Activated T-cell treated with anti-CD3 and anti-CD28 coated beads, Interleukin-2, amount 50 U/mL, for 4 hours (primary cell): ENCODE data around the gene DCDC2C. TPM values are rescaled to one million over a fixed set of nuclear protein-coding genes. Genes with fewer than 3 reads are reported as not detected.

Experiments used
- ATAC-seq, 2 donors: fragments of 200-7000 bp; cut with Tn5 transposase; one replicate each; pipeline ENCODE4 v1.10.0; 2021
- DNase-seq: peaks from one replicate; pipeline ENCODE4 v3.0.0-alpha.2; 2020
- H3K27me3 Mint-ChIP-seq: one replicate; pipeline ENCODE4 v1.8.0; 2021; ENCODE audit warnings: low read depth, mixed read lengths
- H3K36me3 Mint-ChIP-seq: one replicate; pipeline ENCODE4 v1.8.0; 2022; ENCODE audit warnings: mixed read lengths; ENCODE audit not compliant: insufficient read depth
- H3K4me1 Mint-ChIP-seq: one replicate; pipeline ENCODE4 v1.8.0; 2021; ENCODE audit warnings: low read depth, mixed read lengths
- H3K4me3 Mint-ChIP-seq: one replicate; pipeline ENCODE4 v1.8.0; 2021; ENCODE audit warnings: mild to moderate bottlenecking, moderate library complexity, mixed read lengths
- H3K9me3 Mint-ChIP-seq: one replicate; pipeline ENCODE4 v1.8.0; 2021; ENCODE audit warnings: mixed read lengths
- total RNA-seq, 3 donors: library from RNA; stranded (reverse); gene quantifications; one replicate each; pipeline ENCODE4 v1.2.1, GENCODE V29; 2021

Gene DCDC2C
- total RNA-seq, 3 donors from 2014 or later, result not detected

GRCh38 chr2:3665886-3666612 is 37.3 kb upstream of the DCDC2C start:
- Mint-ChIP-seq H3K9me3 (no peaks in the 10 kb centered on the region), H3K36me3 (no peaks in the 10 kb centered on the region)

DNA sequence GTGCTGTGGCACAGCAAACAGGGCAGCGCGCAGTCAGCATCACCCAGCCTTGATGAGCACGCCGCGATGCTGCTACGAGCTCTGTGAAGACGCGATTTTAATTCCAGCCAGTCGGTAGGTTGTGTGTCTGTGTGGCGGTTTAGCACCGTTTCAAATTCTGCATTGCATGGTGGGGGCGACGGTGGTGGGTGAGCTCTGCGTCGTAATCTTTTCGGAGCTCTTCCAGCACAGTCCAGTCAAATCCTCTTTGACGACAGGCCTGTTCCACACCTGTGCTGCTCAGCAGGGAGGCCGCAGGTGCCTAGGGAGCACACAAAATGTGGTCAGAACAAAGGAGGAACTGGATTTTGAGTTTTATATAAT is 36.8 kb upstream of the DCDC2C start:
- no peaks in the 10 kb centered on the region for H3K4me1 Mint-ChIP-seq
- H3K9me3 Mint-ChIP-seq, result no peaks in the 10 kb centered on the region
- no peak for DNase-seq
- no peak for ATAC-seq
- no peaks in the 10 kb centered on the region for H3K36me3 Mint-ChIP-seq
- H3K4me3 Mint-ChIP-seq, result no peak overlapping the region
- H3K27me3 Mint-ChIP-seq, result peaks cover 9% of the 10 kb centered on the region

More at GRCh38 chr2:3665886-3666612, 37.3 kb upstream of the DCDC2C start:
- DNase-seq (no peak), ATAC-seq (no peak)
- Mint-ChIP-seq H3K4me1 (peaks cover 1% of the 10 kb centered on the region), H3K27me3 (peaks cover 9% of the 10 kb centered on the region), H3K4me3 (no peak overlapping the region)

DNA sequence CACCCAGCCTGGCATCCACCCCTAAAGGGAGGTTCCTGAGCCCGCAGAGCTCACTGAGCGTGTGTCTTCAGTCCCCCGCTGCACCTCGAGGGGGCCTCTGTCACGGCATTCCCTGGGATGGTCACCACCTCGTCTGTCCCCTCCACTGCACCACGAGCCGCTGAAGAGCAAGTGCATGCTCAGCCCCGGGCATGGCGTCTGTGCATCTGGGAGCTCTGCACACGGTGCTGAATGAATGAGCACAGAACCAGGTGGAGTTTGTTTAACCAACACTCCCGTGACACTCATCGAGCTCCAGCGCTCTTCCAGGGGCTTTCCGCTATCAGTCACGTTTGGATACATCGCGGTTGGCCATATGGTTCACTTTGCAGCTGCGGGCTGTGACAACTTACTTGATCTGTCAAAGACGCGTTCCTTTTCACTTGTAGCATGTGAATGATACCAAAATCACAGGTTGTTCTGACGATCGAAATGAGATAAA is 36.2 kb upstream of the DCDC2C start:
- ATAC-seq (no peak), DNase-seq (no peak)
- Mint-ChIP-seq H3K4me1 (no peaks in the 10 kb centered on the region), H3K36me3 (no peaks in the 10 kb centered on the region), H3K27me3 (peaks cover 9% of the 10 kb centered on the region), H3K9me3 (no peaks in the 10 kb centered on the region), H3K4me3 (no peak overlapping the region)

DNA sequence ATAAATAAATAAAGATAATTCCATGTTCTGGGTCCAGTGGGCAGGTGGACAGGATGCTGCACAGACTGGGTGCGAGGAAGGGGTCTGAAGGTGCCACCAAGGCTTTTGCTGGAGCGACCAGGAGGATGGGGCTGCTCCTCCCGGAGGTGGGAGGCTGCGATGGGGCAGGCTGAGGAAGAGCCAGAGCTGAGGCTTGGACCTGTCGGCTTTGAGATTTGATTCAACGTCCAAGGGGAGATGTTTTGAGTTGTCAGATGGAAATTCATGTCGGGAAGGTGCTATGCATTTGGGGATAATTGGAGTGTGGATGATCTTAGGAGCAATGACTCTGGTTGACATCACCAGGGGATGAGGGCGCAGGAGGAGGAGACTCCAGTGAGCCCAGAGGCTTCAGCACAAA is 33.7 kb upstream of the DCDC2C start:
- Mint-ChIP-seq H3K27me3 (peaks cover 9% of the 10 kb centered on the region), H3K4me1 (no peaks in the 10 kb centered on the region), H3K4me3 (no peak overlapping the region), H3K36me3 (no peaks in the 10 kb centered on the region), H3K9me3 (no peaks in the 10 kb centered on the region)
- DNase-seq (no peak), ATAC-seq (no peak)

- no peak overlapping the region for H3K4me3 Mint-ChIP-seq
- no peaks in the 10 kb centered on the region for H3K4me1 Mint-ChIP-seq
- peaks cover 9% of the 10 kb centered on the region for H3K27me3 Mint-ChIP-seq
- ATAC-seq (no peak), DNase-seq (no peak)
- H3K36me3 Mint-ChIP-seq, result no peaks in the 10 kb centered on the region
- H3K9me3 Mint-ChIP-seq, result no peaks in the 10 kb centered on the region
Measured at GRCh38 chr2:3670376-3670775, 33.0 kb upstream of the DCDC2C start.

DNA sequence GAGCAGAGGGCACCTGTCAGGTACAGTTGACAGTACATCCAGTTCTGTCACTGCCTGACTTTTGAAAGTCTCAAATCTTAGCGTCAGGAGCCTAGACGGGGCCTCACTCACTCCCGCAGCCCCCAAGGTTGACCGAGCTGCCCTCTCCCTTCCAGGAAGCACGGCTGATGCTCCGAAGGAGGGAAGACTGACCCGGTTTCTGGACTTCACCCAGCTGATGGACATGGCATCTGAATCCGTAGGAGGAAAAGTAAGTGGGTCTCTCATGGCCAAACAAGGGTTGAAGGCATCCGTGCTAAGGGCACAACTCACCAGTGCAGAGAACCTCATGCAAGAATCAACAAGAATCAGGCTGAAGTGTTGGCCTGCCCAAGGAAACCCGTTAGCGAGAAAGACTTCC is 32.4 kb upstream of the DCDC2C start:
- Mint-ChIP-seq H3K27me3 (peaks cover 9% of the 10 kb centered on the region), H3K4me3 (no peak overlapping the region), H3K36me3 (no peaks in the 10 kb centered on the region), H3K4me1 (no peaks in the 10 kb centered on the region), H3K9me3 (no peaks in the 10 kb centered on the region)
- no peak for DNase-seq
- no peak for ATAC-seq

DNA sequence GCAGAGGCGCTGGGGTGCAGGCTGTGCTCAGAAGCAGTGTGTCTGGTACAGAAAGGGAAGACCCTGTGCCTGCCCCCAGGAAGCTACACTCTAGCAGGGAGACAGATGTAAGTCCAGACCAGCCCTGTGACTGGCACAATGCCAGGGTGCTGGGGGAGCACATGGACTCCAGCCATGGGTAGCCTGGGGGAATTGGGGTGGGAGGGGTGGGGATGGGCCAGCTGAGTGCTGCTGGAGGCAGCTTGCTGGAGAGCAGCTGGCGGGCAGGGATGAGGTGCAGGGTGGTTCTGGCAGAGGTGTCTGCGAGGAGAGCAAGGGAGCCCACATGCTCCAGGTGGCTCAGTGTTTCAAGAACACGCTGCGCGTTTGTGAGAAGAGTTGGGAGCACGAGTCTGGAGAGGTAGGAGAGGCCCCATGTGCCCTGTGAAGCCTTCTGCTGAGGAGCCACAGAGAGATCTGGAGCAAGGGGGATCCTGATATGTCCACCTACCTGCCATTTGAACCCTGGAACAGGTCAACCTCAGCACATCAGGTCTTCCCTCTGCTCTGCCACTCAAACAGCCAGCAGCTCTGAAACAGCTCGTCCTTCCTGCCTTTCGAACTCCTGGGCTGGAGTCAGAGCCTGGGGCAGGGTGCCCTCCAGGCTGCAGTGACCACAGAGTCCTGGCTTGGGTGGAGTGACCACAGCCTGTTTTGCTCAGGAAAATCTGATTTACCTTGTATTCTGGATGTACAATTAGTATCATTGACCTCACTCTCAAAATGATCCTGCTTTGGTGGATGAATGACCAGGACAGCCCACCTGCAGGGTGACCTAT is 30.3 kb upstream of the DCDC2C start:
- H3K36me3 Mint-ChIP-seq, result no peaks in the 10 kb centered on the region
- H3K4me3 Mint-ChIP-seq, result no peak overlapping the region

GRCh38 chr2:3674066-3674845 is 29.1 kb upstream of the DCDC2C start:
- H3K36me3 Mint-ChIP-seq, result no peaks in the 10 kb centered on the region
- H3K27me3 Mint-ChIP-seq, result peaks cover 8% of the 10 kb centered on the region
- H3K4me1 Mint-ChIP-seq, result no peaks in the 10 kb centered on the region
- DNase-seq, result no peak
- no peaks in the 10 kb centered on the region for H3K9me3 Mint-ChIP-seq
- no peak overlapping the region for H3K4me3 Mint-ChIP-seq
- no peak for ATAC-seq

More for the DNA sequence above, 30.3 kb upstream of the DCDC2C start:
- no peaks in the 10 kb centered on the region for H3K9me3 Mint-ChIP-seq
- ATAC-seq (no peak), DNase-seq (no peak)
- no peaks in the 10 kb centered on the region for H3K4me1 Mint-ChIP-seq
- H3K27me3 Mint-ChIP-seq, result peaks cover 8% of the 10 kb centered on the region

GRCh38 chr2:3675687-3676086 is 27.7 kb upstream of the DCDC2C start:
- no peak overlapping the region for H3K4me3 Mint-ChIP-seq
- H3K4me1 Mint-ChIP-seq, result no peaks in the 10 kb centered on the region
- H3K9me3 Mint-ChIP-seq, result no peaks in the 10 kb centered on the region
- DNase-seq (no peak), ATAC-seq (no peak)
- H3K27me3 Mint-ChIP-seq, result peaks cover 4% of the 10 kb centered on the region
- no peaks in the 10 kb centered on the region for H3K36me3 Mint-ChIP-seq

DNA sequence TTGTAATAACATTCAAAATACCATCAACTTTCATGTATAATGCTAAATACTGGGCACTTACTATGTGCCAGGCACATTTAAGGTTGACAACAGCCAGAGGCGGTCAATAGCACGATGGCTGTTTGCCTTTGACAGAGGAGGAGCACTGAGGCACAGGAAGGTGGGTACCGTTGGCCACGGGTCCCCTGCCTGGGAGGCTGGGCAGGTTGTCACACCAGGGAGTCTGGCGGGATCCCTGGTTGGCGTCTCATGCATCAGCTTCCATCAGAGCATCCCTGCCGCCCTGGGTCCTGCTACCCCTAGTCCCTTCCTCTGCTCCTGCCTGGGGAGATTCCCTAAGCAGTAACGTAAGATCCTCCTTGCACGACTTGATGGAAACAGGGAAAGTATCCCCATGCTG is 25.9 kb upstream of the DCDC2C start:
- Mint-ChIP-seq H3K4me3 (no peak overlapping the region), H3K4me1 (no peaks in the 10 kb centered on the region), H3K9me3 (no peaks in the 10 kb centered on the region), H3K36me3 (no peaks in the 10 kb centered on the region), H3K27me3 (peaks cover 4% of the 10 kb centered on the region)
- DNase-seq, result no peak
- no peak for ATAC-seq

- no peaks in the 10 kb centered on the region for H3K4me1 Mint-ChIP-seq
- no peak overlapping the region for H3K4me3 Mint-ChIP-seq
- H3K36me3 Mint-ChIP-seq, result no peaks in the 10 kb centered on the region
- ATAC-seq (no peak), DNase-seq (no peak)
- H3K9me3 Mint-ChIP-seq, result no peaks in the 10 kb centered on the region
- peaks cover 4% of the 10 kb centered on the region for H3K27me3 Mint-ChIP-seq
Measured at GRCh38 chr2:3678212-3678611, 25.2 kb upstream of the DCDC2C start.

DNA sequence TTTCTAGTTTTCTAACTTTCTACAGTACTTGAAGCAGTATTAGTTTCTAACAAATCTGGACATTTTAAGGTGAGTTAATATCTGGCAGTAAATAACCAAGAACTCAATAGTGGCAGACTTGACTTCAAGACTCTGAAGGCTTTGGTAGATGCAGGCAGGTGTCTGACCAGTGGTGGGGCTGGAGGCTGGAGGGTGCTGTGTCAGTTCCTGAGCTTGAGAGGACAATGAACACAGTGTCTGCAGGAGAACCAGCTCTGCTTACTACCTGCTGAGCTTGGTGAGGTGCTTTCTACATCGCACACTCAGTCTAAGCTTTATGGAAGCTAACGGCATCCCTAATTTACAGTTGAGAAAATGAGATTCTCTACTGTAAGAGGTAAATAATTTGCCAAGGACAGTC is 24.2 kb upstream of the DCDC2C start:
- H3K36me3 Mint-ChIP-seq, result no peaks in the 10 kb centered on the region
- no peaks in the 10 kb centered on the region for H3K4me1 Mint-ChIP-seq
- H3K4me3 Mint-ChIP-seq, result no peak overlapping the region

GRCh38 chr2:3679616-3680393 is 23.6 kb upstream of the DCDC2C start:
- DNase-seq (no peak), ATAC-seq (no peak)
- Mint-ChIP-seq H3K4me3 (no peak overlapping the region), H3K4me1 (no peaks in the 10 kb centered on the region), H3K27me3 (peaks cover 6% of the 10 kb centered on the region), H3K36me3 (no peaks in the 10 kb centered on the region), H3K9me3 (no peaks in the 10 kb centered on the region)

More for the DNA sequence above, 24.2 kb upstream of the DCDC2C start:
- ATAC-seq (no peak), DNase-seq (no peak)
- Mint-ChIP-seq H3K9me3 (no peaks in the 10 kb centered on the region), H3K27me3 (peaks cover 5% of the 10 kb centered on the region)
